C4-2B (cell line): ENCODE results near the gene TYK2.

Source experiments
- ZFX ChIP-seq: fragments of 450-650 bp; IDR thresholded peaks from 2 replicates; pipeline ENCODE4 v1.6.1; 2017
- TF ChIP-seq, protein P1 (sequence below): fragments of 450-650 bp; conservative IDR thresholded peaks from 2 replicates; pipeline ENCODE4 v1.5.1; 2017; ENCODE audit warnings: mild to moderate bottlenecking

- TF ChIP-seq ZFX: no peak
- TF ChIP-seq, protein P1, sequence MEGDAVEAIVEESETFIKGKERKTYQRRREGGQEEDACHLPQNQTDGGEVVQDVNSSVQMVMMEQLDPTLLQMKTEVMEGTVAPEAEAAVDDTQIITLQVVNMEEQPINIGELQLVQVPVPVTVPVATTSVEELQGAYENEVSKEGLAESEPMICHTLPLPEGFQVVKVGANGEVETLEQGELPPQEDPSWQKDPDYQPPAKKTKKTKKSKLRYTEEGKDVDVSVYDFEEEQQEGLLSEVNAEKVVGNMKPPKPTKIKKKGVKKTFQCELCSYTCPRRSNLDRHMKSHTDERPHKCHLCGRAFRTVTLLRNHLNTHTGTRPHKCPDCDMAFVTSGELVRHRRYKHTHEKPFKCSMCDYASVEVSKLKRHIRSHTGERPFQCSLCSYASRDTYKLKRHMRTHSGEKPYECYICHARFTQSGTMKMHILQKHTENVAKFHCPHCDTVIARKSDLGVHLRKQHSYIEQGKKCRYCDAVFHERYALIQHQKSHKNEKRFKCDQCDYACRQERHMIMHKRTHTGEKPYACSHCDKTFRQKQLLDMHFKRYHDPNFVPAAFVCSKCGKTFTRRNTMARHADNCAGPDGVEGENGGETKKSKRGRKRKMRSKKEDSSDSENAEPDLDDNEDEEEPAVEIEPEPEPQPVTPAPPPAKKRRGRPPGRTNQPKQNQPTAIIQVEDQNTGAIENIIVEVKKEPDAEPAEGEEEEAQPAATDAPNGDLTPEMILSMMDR: no peak
These were observed 18.1 kb downstream of the TYK2 start for GRCh38 chr19:10362259-10362658.
